H9 (cell line): ENCODE results near the gene KLHL33. TPM values are rescaled to one million over a fixed set of nuclear protein-coding genes. Genes with fewer than 3 reads are reported as not detected.

Experiments
- DNase-seq: peaks from one replicate; pipeline ENCODE4 v3.0.0-alpha.2; 2017
- H2AFZ ChIP-seq: one replicate; pipeline ENCODE4 v1.6.1; 2013; ENCODE audit warnings: mild to moderate bottlenecking, low read length, control low read depth, moderate library complexity
- H2AK5ac ChIP-seq: 2 replicates; pipeline ENCODE4 v1.6.1; 2013; ENCODE audit warnings: low read length, control low read depth, mixed read lengths; ENCODE audit not compliant: insufficient read length
- H2BK120ac ChIP-seq: one replicate; pipeline ENCODE4 v1.6.1; 2013; ENCODE audit warnings: low read depth, mild to moderate bottlenecking, low read length, control low read depth, inconsistent platforms; ENCODE audit not compliant: poor library complexity, severe bottlenecking
- H2BK12ac ChIP-seq: 2 replicates; pipeline ENCODE4 v1.6.1; 2013; ENCODE audit warnings: low read length, control low read depth, mixed read lengths, low read depth; ENCODE audit not compliant: insufficient read length
- H2BK15ac ChIP-seq: 2 replicates; pipeline ENCODE4 v1.6.1; 2013; ENCODE audit warnings: low read depth, low read length, control low read depth
- H2BK20ac ChIP-seq: one replicate; pipeline ENCODE4 v1.6.1; 2013; ENCODE audit warnings: low read depth, mild to moderate bottlenecking, low read length, control low read depth, inconsistent platforms; ENCODE audit not compliant: poor library complexity, severe bottlenecking
- H2BK5ac ChIP-seq: 2 replicates; pipeline ENCODE4 v1.6.1; 2013; ENCODE audit warnings: low read length, control low read depth, mixed read lengths; ENCODE audit not compliant: insufficient read length
- H3K14ac ChIP-seq: 2 replicates; pipeline ENCODE4 v1.6.1; 2013; ENCODE audit warnings: low read length, control low read depth; ENCODE audit not compliant: insufficient read depth
- H3K18ac ChIP-seq: 2 replicates; pipeline ENCODE4 v1.6.1; 2013; ENCODE audit warnings: low read depth, mild to moderate bottlenecking, mixed read lengths, low read length, control low read depth; ENCODE audit not compliant: insufficient read length
- H3K23ac ChIP-seq: 2 replicates; pipeline ENCODE4 v1.6.1; 2013; ENCODE audit warnings: low read length, control low read depth, mixed read lengths, low read depth; ENCODE audit not compliant: insufficient read length
- H3K23me2 ChIP-seq: 2 replicates; pipeline ENCODE4 v1.6.1; 2013; ENCODE audit warnings: low read depth, mild to moderate bottlenecking, mixed read lengths, low read length, control low read depth; ENCODE audit not compliant: insufficient read length, poor library complexity, severe bottlenecking
- H3K27ac ChIP-seq: 2 replicates; pipeline ENCODE4 v1.5.1; 2013; ENCODE audit warnings: low read length, control low read depth, mixed read lengths, low read depth; ENCODE audit not compliant: insufficient read length
- H3K27me3 ChIP-seq: 2 replicates; pipeline ENCODE4 v1.6.1; 2013; ENCODE audit warnings: low read length, control low read depth, inconsistent platforms; ENCODE audit not compliant: insufficient read depth
- H3K4ac ChIP-seq: 2 replicates; pipeline ENCODE4 v1.6.1; 2013; ENCODE audit warnings: low read depth, mild to moderate bottlenecking, control low read depth, inconsistent platforms, low read length, moderate library complexity
- H3K4me1 ChIP-seq: 2 replicates; pipeline ENCODE4 v1.6.1; 2013; ENCODE audit warnings: low read length, control low read depth, inconsistent platforms; ENCODE audit not compliant: insufficient read depth
- H3K4me2 ChIP-seq: 2 replicates; pipeline ENCODE4 v1.6.1; 2013; ENCODE audit warnings: low read length, control low read depth, mixed read lengths; ENCODE audit not compliant: insufficient read length, insufficient read depth
- H3K56ac ChIP-seq: 2 replicates; pipeline ENCODE4 v1.6.1; 2013; ENCODE audit warnings: low read depth, mild to moderate bottlenecking, mixed read lengths, low read length, control low read depth; ENCODE audit not compliant: insufficient read length
- H3K79me1 ChIP-seq: 2 replicates; pipeline ENCODE4 v1.6.1; 2013; ENCODE audit warnings: low read depth, mild to moderate bottlenecking, moderate library complexity, low read length, control low read depth, inconsistent platforms; ENCODE audit not compliant: insufficient read depth, poor library complexity, severe bottlenecking
- H3K79me2 ChIP-seq: 2 replicates; pipeline ENCODE4 v1.6.1; 2013; ENCODE audit warnings: low read length, control low read depth, inconsistent platforms; ENCODE audit not compliant: insufficient read depth
- H3K9ac ChIP-seq: 2 replicates; pipeline ENCODE4 v1.6.1; 2013; ENCODE audit warnings: low read length, control low read depth, mixed read lengths; ENCODE audit not compliant: insufficient read length; ENCODE audit errors: extremely low read depth
- H3K9me3 ChIP-seq: one replicate; pipeline ENCODE4 v1.6.1; 2013; ENCODE audit warnings: low read depth, low read length, inconsistent platforms; ENCODE audit not compliant: control insufficient read depth
- H3T11ph ChIP-seq: one replicate; pipeline ENCODE4 v1.6.1; 2013; ENCODE audit warnings: mild to moderate bottlenecking, low read length, control low read depth, inconsistent platforms
- H4K20me1 ChIP-seq: one replicate; pipeline ENCODE4 v1.6.1; 2013; ENCODE audit not compliant: control insufficient read depth, insufficient read length, insufficient read depth
- H4K5ac ChIP-seq: 2 replicates; pipeline ENCODE4 v1.6.1; 2013; ENCODE audit warnings: low read depth, mild to moderate bottlenecking, mixed read lengths, low read length, control low read depth; ENCODE audit not compliant: insufficient read length
- H4K8ac ChIP-seq: replicated peaks from 2 replicates; pipeline ENCODE4 v1.6.1; 2013; ENCODE audit warnings: low read length, control low read depth, mixed read lengths, low read depth; ENCODE audit not compliant: insufficient read length
- H4K91ac ChIP-seq: 2 replicates; pipeline ENCODE4 v1.6.1; 2013; ENCODE audit warnings: low read depth, mild to moderate bottlenecking, moderate library complexity, mixed read lengths, low read length, control low read depth; ENCODE audit not compliant: insufficient read length
- H3K27ac Mint-ChIP-seq, 3 experiments: 2 replicates in 2 of 3; 3 replicates in 1 of 3; pipeline ENCODE4 v1.8.0; 2020 to 2021; ENCODE audit warnings: mixed read lengths in 3 of 3, mild to moderate bottlenecking in 1 of 3, moderate library complexity in 1 of 3
- H3K27me3 Mint-ChIP-seq: 2 replicates; pipeline ENCODE4 v1.8.0; 2021; ENCODE audit warnings: low read depth, mild to moderate bottlenecking, moderate library complexity, mixed read lengths
- H3K36me3 Mint-ChIP-seq, 3 experiments: 2 replicates in 2 of 3; 3 replicates in 1 of 3; pipeline ENCODE4 v1.8.0; 2020 to 2021; ENCODE audit warnings: low read depth in 3 of 3, mixed read lengths in 3 of 3; ENCODE audit not compliant: insufficient read depth in 1 of 3
- H3K4me1 Mint-ChIP-seq, 2 experiments: 2 replicates each; pipeline ENCODE4 v1.8.0; 2020; ENCODE audit warnings: mixed read lengths in 2 of 2
- H3K4me3 Mint-ChIP-seq, 2 experiments: 2 replicates in 1 of 2; 3 replicates in 1 of 2; pipeline ENCODE4 v1.8.0; 2020 to 2021; ENCODE audit warnings: mild to moderate bottlenecking in 2 of 2, mixed read lengths in 2 of 2, moderate library complexity in 1 of 2
- H3K9me3 Mint-ChIP-seq, 2 experiments: 2 replicates in 1 of 2; 3 replicates in 1 of 2; pipeline ENCODE4 v1.8.0; 2020; ENCODE audit warnings: mild to moderate bottlenecking in 2 of 2, mixed read lengths in 2 of 2, moderate library complexity in 1 of 2
- CTCF ChIP-seq: fragments of 200-600 bp; sonication (generic); conservative IDR thresholded peaks from 3 replicates; pipeline ENCODE4 v1.8.0; 2021; ENCODE audit warnings: antibody characterized with exemption, mild to moderate bottlenecking
- WGBS: extraction: QIAGEN DNeasy Blood & Tissue Kit; methylation state at CpG from one replicate; pipeline ENCODE4 v1.1.7; 2013; ENCODE audit warnings: missing lambda C conversion rate, low lambda C conversion rate, mixed read lengths; ENCODE audit not compliant: insufficient read length; ENCODE audit errors: extremely low coverage; 5-methylcytosine and 5-hydroxymethylcytosine counted together
- total RNA-seq: library from RNA; stranded (reverse); gene quantifications from 2 replicates; pipeline ENCODE4 v1.2.1, GENCODE V29; 2021

KLHL33 gene
- total RNA-seq, 1 experiment from 2014 or later, result 0.04 TPM

DNA sequence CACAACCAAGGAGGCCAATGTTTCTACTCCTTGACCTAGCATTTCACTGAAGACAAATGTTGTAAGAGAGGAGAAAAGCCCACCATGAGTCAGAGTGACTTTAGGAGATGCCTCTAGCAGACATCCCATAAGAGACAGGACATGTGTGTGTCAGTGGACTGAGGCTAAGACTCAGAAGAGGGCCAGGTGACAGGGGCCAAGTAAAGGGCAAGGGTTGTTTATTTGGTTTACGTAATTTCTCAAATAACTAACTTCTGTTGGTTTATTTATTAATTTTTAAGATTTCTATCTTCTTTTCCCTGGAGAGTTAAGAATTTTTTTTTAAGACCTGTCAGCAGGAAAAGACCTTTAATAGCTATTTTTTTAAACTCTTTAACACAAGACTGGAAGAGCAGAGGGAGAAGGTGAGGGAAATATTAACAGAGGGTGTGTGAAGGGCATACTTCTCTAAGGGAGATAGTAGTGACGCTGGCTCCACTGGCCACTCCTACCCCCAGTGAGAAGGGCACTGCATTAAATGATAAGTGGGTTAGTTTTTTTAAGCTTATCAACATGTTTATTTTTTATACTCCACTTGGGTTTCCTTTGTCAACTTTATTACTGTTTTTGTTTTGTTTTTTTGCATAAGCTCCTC lies 36.7 kb upstream of the KLHL33 start:
- Histone ChIP-seq H3K4me2 (no peak overlapping the region), H2BK15ac (no peak overlapping the region), H4K91ac (no peak overlapping the region), H3K4me1 (no peaks in the 10 kb centered on the region), H3K79me2 (peaks cover 11% of the 10 kb centered on the region; the same call in 1 of the 2 replicates), H2BK120ac (no peak overlapping the region), H3T11ph (no peak overlapping the region), H2AK5ac (no peak overlapping the region), H4K20me1 (peaks cover 2% of the 10 kb centered on the region), H2BK12ac (no peak overlapping the region), H3K27me3 (no peaks in the 10 kb centered on the region; the same call in 1 of the 2 replicates), H3K56ac (no peak overlapping the region), H2AFZ (no peak overlapping the region), H3K14ac (no peak overlapping the region), H3K9ac (no peak overlapping the region), H3K79me1 (peaks cover 9% of the 10 kb centered on the region), H4K8ac (no peak overlapping the region), H3K4ac (no peak overlapping the region), H3K27ac (no peak overlapping the region), H4K5ac (no peak overlapping the region), H3K18ac (no peak overlapping the region), H2BK20ac (no peak overlapping the region), H3K23me2 (peaks cover 15% of the 10 kb centered on the region), H3K23ac (no peak overlapping the region), H2BK5ac (no peak overlapping the region), H3K9me3 (no peaks in the 10 kb centered on the region)
- no CpG with 5 or more reads among the region's 2 CpGs for WGBS
- no peak for TF ChIP-seq CTCF
- no peak overlapping the region for H3K4me3 Mint-ChIP-seq
- H3K9me3 Mint-ChIP-seq, result no peaks in the 10 kb centered on the region
- peaks cover 20 to 21% of the 10 kb centered on the region in 2 experiments for H3K4me1 Mint-ChIP-seq
- peaks cover 48 to 72% (median 63%) of the 10 kb centered on the region in 3 experiments; a peak in 6 of 7 replicates for H3K36me3 Mint-ChIP-seq
- H3K27me3 Mint-ChIP-seq, result no peaks in the 10 kb centered on the region
- no peak for DNase-seq
- H3K27ac Mint-ChIP-seq, result peak overlapping the region in 1 of 3 experiments; percentile 50; a peak in 3 of 7 replicates
